Measurements from ENCODE around the gene DBN1. TPM values are rescaled to one million over a fixed set of nuclear protein-coding genes. Genes with fewer than 3 reads are reported as not detected.

The DBN1 gene
- total and polyA plus RNA-seq, 9 of the 15 experiments (the other 6 are each of a cell fraction or from before 2014, with no cell fraction given) = 0.25 to 87.2 (median 27.9) TPM

GRCh38 chr5:177439518-177440053 is 33.8 kb downstream of the DBN1 start (continued):
- no peak for TF ChIP-seq ARID1B (IDR thresholded peaks at IDR 0.05)
- no peak for TF ChIP-seq XRCC3 (IDR thresholded peaks at IDR 0.05)
- TF ChIP-seq NR2C2 (CRISPR knock-in tag; IDR thresholded peaks at IDR 0.05) = no peak
- no peak for TF ChIP-seq NR2C2 (tag; IDR thresholded peaks at IDR 0.05)
- peak; percentile 53 for TF ChIP-seq POLR2A (conservative IDR thresholded peaks at IDR 0.05)
- no peak for TF ChIP-seq PYGO2 (tag; IDR thresholded peaks at IDR 0.05)
- 0 out of 2 replicates have a peak, but pooled peaks have one; percentile 38 for TF ChIP-seq SUPT5H (IDR thresholded peaks at IDR 0.05)
- TF ChIP-seq BRF2 (IDR thresholded peaks at IDR 0.05; ENCODE audit: borderline replicate concordance, insufficient read depth, insufficient read length) = no peak

GRCh38 chr5:177438468-177438867 is 35.0 kb downstream of the DBN1 start:
- DNase-seq (ENCODE audit: extremely low read depth in 1 of 4, low spot score in 3 of 4) (no peak), ATAC-seq (peak; percentile 8), FAIRE-seq (no peak)
- H3K9ac ChIP-seq (ENCODE audit: insufficient read depth in 1 of 2, low read depth in 2 of 2, low read length in 2 of 2) = peak overlapping the region in 1 of 2 experiments; percentile 47; a peak in 2 of 4 replicates
- no peak overlapping the region for H3K4me3 ChIP-seq
- 88% methylated on average over 7 of the region's 10 CpGs for WGBS (ENCODE audit: insufficient coverage, low coverage, missing lambda C conversion rate)
- peaks cover 0 to 29% of the 10 kb centered on the region in 2 experiments; a peak in 2 of 5 replicates for H3K4me1 ChIP-seq (replicated peaks in 1 of 2; ENCODE audit: control insufficient read depth in 2 of 2, insufficient read depth in 2 of 2, low read length in 2 of 2)
- TF ChIP-seq GABPB2 (CRISPR knock-in tag; conservative IDR thresholded peaks at IDR 0.05) (no peak), SUPT5H (IDR thresholded peaks at IDR 0.05) (peak; percentile 59), POLR2G (IDR thresholded peaks at IDR 0.05; ENCODE audit: low read depth, low read length) (peak; percentile 72), RBM22 (IDR thresholded peaks at IDR 0.05; ENCODE audit: low read depth, low read length, poor library complexity, severe bottlenecking) (peak; percentile 43), POLR2B (IDR thresholded peaks at IDR 0.05; ENCODE audit: low read depth, partially characterized antibody) (peak; percentile 65), POLR2AphosphoS5 (IDR thresholded peaks at IDR 0.05; ENCODE audit: control insufficient read depth, insufficient read depth, low read depth, low read length) (peak; percentile 55; the same call in 1 of the 2 replicates), SRF (CRISPR knock-in tag; IDR thresholded peaks at IDR 0.05) (no peak), ZNF354B (CRISPR knock-in tag; IDR thresholded peaks at IDR 0.05) (no peak), RBFOX2 (IDR thresholded peaks at IDR 0.05; ENCODE audit: low read depth, low read length) (peak; percentile 59), ZNF280B (CRISPR knock-in tag; IDR thresholded peaks at IDR 0.05) (no peak), ZBTB33 (CRISPR knock-in tag; IDR thresholded peaks at IDR 0.05) (0 out of 2 replicates have a peak, but pooled peaks have one; percentile 31), POLR2A (conservative IDR thresholded peaks at IDR 0.05) (peak; percentile 68)
- ChIA-PET POLR2A (interaction anchor here (1.0 to 2.7 kb wide), 3 partner anchors 11 to 50 kb away, joined by 3 to 12 read pairs (median 7); no protein-coding TSS in a partner anchor), CTCF (ENCODE audit: low intra/inter-chr PET ratio) (no interaction called here)
- in situ Hi-C loops (cut with MboI) = no loop called here
- no peaks in the 10 kb centered on the region for H3K79me2 ChIP-seq (ENCODE audit: control insufficient read depth, insufficient read depth, low read length)
- peaks cover 94% of the 10 kb centered on the region; the same call in 2 of the 3 replicates for H3K36me3 ChIP-seq (ENCODE audit: control insufficient read depth, insufficient read depth, low read length)
- no peak overlapping the region for H2AFZ ChIP-seq (ENCODE audit: low read depth, low read length)
- H3K27ac ChIP-seq (ENCODE audit: extremely low read depth, low read depth, low read length) = no peak overlapping the region
- H3K9me3 ChIP-seq (replicated peaks; ENCODE audit: control insufficient read depth, insufficient read depth, low read depth, low read length) = no peaks in the 10 kb centered on the region
- H4K20me1 ChIP-seq (replicated peaks; ENCODE audit: control insufficient read depth, insufficient read depth, low read length) = peaks cover 8% of the 10 kb centered on the region; the same call in 1 of the 2 replicates
- H3K9me1 ChIP-seq (ENCODE audit: control insufficient read depth, insufficient read depth, low read length) = no peaks in the 10 kb centered on the region
- no peaks in the 10 kb centered on the region for H3K27me3 ChIP-seq (ENCODE audit: control insufficient read depth in 2 of 2, insufficient read depth in 2 of 2, low read length in 2 of 2)
- intact Hi-C loops (cut with micrococcal nuclease) = no loop called here
- H3K4me2 ChIP-seq (ENCODE audit: insufficient read depth, low read length) = no peak overlapping the region
- no TSS peak for BruUV-seq (replicated peaks)

Data from K562 (cell line).